CD8-positive, alpha-beta memory T cell (primary cell): ENCODE data around the gene ADK. TPM values are rescaled to one million over a fixed set of nuclear protein-coding genes. Genes with fewer than 3 reads are reported as not detected.
A peak's percentile ranks its signal among the peaks of the same experiment; 100 is the strongest.
"Not testable (repeated sequence)": the region's sequence is repeated elsewhere in the genome, so short reads cannot be mapped to it uniquely, and the experiment has no call there.

ENCODE experiments used
- CTCF ChIA-PET: fragments of 350-600 bp; sonication (Branson Sonifier 250); formaldehyde crosslinking; loops from one replicate; lab custom pipeline; 2021; ENCODE audit warnings: antibody characterized with exemption; lab: Charles Lee
- POLR2A ChIA-PET: fragments of 350-600 bp; sonication (Branson Sonifier 250); formaldehyde crosslinking; loops from one replicate; lab custom pipeline; 2021; ENCODE audit warnings: antibody characterized with exemption; lab: Charles Lee
- DNase-seq, 5 donors: peaks; one replicate each; pipeline versions ENCODE4 v3.0.0 to v3.0.0-alpha.2; 2020 to 2022; ENCODE audit warnings: mixed read lengths in 1 of 5
- H3K27ac ChIP-seq: one replicate; pipeline ENCODE4 v1.7.0; 2013; ENCODE audit warnings: low read depth, mild to moderate bottlenecking, low read length, moderate library complexity
- H3K27me3 ChIP-seq: 2 replicates; pipeline ENCODE4 v1.7.0; 2013; ENCODE audit warnings: low read length, mild to moderate bottlenecking; ENCODE audit not compliant: insufficient read depth, poor library complexity, severe bottlenecking
- H3K36me3 ChIP-seq: 2 replicates; pipeline ENCODE4 v1.7.0; 2013; ENCODE audit warnings: mild to moderate bottlenecking, low read length, moderate library complexity; ENCODE audit not compliant: insufficient read depth
- H3K4me1 ChIP-seq: 2 replicates; pipeline ENCODE4 v1.7.0; 2013; ENCODE audit warnings: mild to moderate bottlenecking, low read length, moderate library complexity; ENCODE audit not compliant: insufficient read depth
- H3K4me3 ChIP-seq: 2 replicates; pipeline ENCODE4 v1.7.0; 2013; ENCODE audit warnings: mild to moderate bottlenecking, low read length
- H3K9me3 ChIP-seq: 2 replicates; pipeline ENCODE4 v1.7.0; 2013; ENCODE audit warnings: mild to moderate bottlenecking, low read length
- H3K27ac Mint-ChIP-seq, 8 donors: one replicate each; pipeline ENCODE4 v1.8.0; 2020 to 2021; ENCODE audit warnings: mixed read lengths in 8 of 8, mild to moderate bottlenecking in 6 of 8, inconsistent platforms in 3 of 8, moderate library complexity in 3 of 8
- H3K27me3 Mint-ChIP-seq, 2 donors: one replicate each; pipeline ENCODE4 v1.8.0; 2020 to 2021; ENCODE audit warnings: mixed read lengths in 2 of 2, mild to moderate bottlenecking in 1 of 2, moderate library complexity in 1 of 2
- H3K36me3 Mint-ChIP-seq, 3 donors: one replicate each; pipeline ENCODE4 v1.8.0; 2020 to 2021; ENCODE audit warnings: mixed read lengths in 3 of 3, inconsistent platforms in 1 of 3, mild to moderate bottlenecking in 1 of 3
- H3K4me1 Mint-ChIP-seq, 3 donors: one replicate each; pipeline ENCODE4 v1.8.0; 2020 to 2021; ENCODE audit warnings: mixed read lengths in 3 of 3, inconsistent platforms in 1 of 3, mild to moderate bottlenecking in 1 of 3
- H3K4me3 Mint-ChIP-seq, 7 donors: one replicate each; pipeline ENCODE4 v1.8.0; 2020 to 2021; ENCODE audit warnings: mixed read lengths in 7 of 7, mild to moderate bottlenecking in 6 of 7, moderate library complexity in 4 of 7, inconsistent platforms in 2 of 7
- H3K9me3 Mint-ChIP-seq, 5 donors: one replicate each; pipeline ENCODE4 v1.8.0; 2020 to 2022; ENCODE audit warnings: mixed read lengths in 5 of 5, mild to moderate bottlenecking in 3 of 5, moderate library complexity in 2 of 5, inconsistent platforms in 1 of 5
- polyA plus RNA-seq: library from polyadenylated mRNA; unstranded; fragments of 300-500 nt; fragmentation: Illumina TruSeq; gene quantifications from one replicate; pipeline ENCODE4 v1.2.3, GENCODE V29; 2021
- total RNA-seq, 2 experiments: library from RNA; stranded (reverse); gene quantifications; one replicate each; pipeline ENCODE4 v1.2.3, GENCODE V29; 2021

ADK gene
- total and polyA plus RNA-seq, 3 experiments from 2014 or later: 54.1 to 65.1 (median 64.4) TPM

GRCh38 chr10:74342991-74343390, 192.0 kb downstream of the ADK start:
- H3K4me1 Mint-ChIP-seq: peaks cover 0 to 2% (median 0%) of the 10 kb centered on the region in 3 donors
- DNase-seq: no peak
- peaks cover 7 to 49% (median 45%) of the 10 kb centered on the region in 3 donors for H3K36me3 Mint-ChIP-seq

DNA sequence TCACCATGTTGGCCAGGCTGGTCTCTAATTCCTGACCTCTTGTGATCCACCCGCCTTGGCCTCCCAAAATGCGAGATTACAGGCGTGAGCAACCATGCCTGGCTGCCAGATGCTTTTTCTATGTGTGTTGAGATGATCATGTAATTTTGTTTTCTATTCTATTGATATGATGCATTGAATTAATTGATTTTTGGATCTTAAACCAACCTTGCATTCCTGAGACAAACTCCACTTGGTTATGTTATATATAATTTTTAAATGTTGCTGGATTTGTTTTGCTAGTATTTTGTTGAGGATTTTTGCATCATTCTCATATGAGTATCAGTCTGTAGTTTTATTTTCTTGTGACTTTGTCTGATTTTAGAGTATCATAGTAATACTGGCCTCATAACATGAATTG, 192.8 kb downstream of the ADK start:
- Histone ChIP-seq H3K4me3 (no peak overlapping the region), H3K4me1 (no peaks in the 10 kb centered on the region), H3K27me3 (no peaks in the 10 kb centered on the region), H3K9me3 (peaks cover 11% of the 10 kb centered on the region), H3K27ac (no peak overlapping the region), H3K36me3 (no peaks in the 10 kb centered on the region)
- CTCF ChIA-PET: no interaction called here
- POLR2A ChIA-PET: no interaction called here
- Mint-ChIP-seq H3K4me3 (no peak overlapping the region), H3K27me3 (no peaks in the 10 kb centered on the region), H3K9me3 (peaks cover 10 to 30% (median 21%) of the 10 kb centered on the region in 5 donors), H3K4me1 (no peaks in the 10 kb centered on the region), H3K27ac (no peak overlapping the region), H3K36me3 (peaks cover 7 to 53% (median 51%) of the 10 kb centered on the region in 3 donors)
- no peak for DNase-seq

More at GRCh38 chr10:74342991-74343390, 192.0 kb downstream of the ADK start:
- Histone ChIP-seq H3K36me3 (no peaks in the 10 kb centered on the region), H3K9me3 (peaks cover 11% of the 10 kb centered on the region), H3K4me3 (no peak overlapping the region), H3K4me1 (no peaks in the 10 kb centered on the region), H3K27me3 (no peaks in the 10 kb centered on the region), H3K27ac (no peak overlapping the region)
- H3K27me3 Mint-ChIP-seq: no peaks in the 10 kb centered on the region
- ChIA-PET CTCF (interaction anchor here (1.1 kb wide), 1 partner anchor 8 kb away, joined by 3 read pairs; no protein-coding TSS in a partner anchor), POLR2A (no interaction called here)
- no peak overlapping the region for H3K4me3 Mint-ChIP-seq
- peaks cover 10 to 30% (median 21%) of the 10 kb centered on the region in 5 donors for H3K9me3 Mint-ChIP-seq
- H3K27ac Mint-ChIP-seq: no peak overlapping the region

DNA sequence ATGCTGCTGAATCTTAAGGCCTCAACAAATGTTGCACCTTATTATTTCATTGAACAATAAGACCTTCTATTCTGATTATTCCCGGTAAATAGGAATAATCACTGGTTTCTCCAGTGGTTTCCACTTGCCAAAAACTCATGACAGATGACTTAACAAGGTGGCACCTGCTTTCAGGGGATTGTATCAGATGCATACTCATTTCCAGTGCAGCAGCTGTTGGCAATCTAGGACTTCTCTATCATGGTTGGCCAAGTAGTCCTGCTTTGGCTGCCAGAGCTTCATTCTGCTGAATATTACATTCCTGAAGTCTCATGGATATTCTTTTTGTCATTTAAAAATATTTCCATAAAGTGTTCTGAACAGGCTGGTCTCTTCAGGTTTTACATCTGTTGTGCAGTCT, 193.3 kb downstream of the ADK start:
- peaks cover 6 to 55% (median 50%) of the 10 kb centered on the region in 3 donors for H3K36me3 Mint-ChIP-seq
- H3K4me3 ChIP-seq: no peak overlapping the region
- peaks cover 10 to 30% (median 21%) of the 10 kb centered on the region in 5 donors for H3K9me3 Mint-ChIP-seq
- H3K9me3 ChIP-seq: peaks cover 11% of the 10 kb centered on the region
- CTCF ChIA-PET: no interaction called here
- H3K4me1 ChIP-seq: no peaks in the 10 kb centered on the region
- no peak for DNase-seq
- H3K27me3 Mint-ChIP-seq: no peaks in the 10 kb centered on the region
- no peak overlapping the region for H3K4me3 Mint-ChIP-seq
- POLR2A ChIA-PET: no interaction called here
- H3K36me3 ChIP-seq: no peaks in the 10 kb centered on the region
- no peaks in the 10 kb centered on the region for H3K4me1 Mint-ChIP-seq
- no peak overlapping the region for H3K27ac ChIP-seq
- H3K27me3 ChIP-seq: no peaks in the 10 kb centered on the region
- H3K27ac Mint-ChIP-seq: no peak overlapping the region

GRCh38 chr10:74347522-74347921, 196.5 kb downstream of the ADK start:
- POLR2A ChIA-PET: no interaction called here
- H3K36me3 Mint-ChIP-seq: peaks cover 4 to 70% (median 39%) of the 10 kb centered on the region in 3 donors
- Histone ChIP-seq H3K27ac (no peak overlapping the region), H3K4me3 (no peak overlapping the region), H3K27me3 (no peaks in the 10 kb centered on the region), H3K4me1 (no peaks in the 10 kb centered on the region), H3K9me3 (peaks cover 13% of the 10 kb centered on the region), H3K36me3 (no peaks in the 10 kb centered on the region)
- DNase-seq: no peak
- no peak overlapping the region for H3K4me3 Mint-ChIP-seq
- H3K4me1 Mint-ChIP-seq: no peaks in the 10 kb centered on the region
- H3K27me3 Mint-ChIP-seq: no peaks in the 10 kb centered on the region
- CTCF ChIA-PET: no interaction called here
- H3K27ac Mint-ChIP-seq: no peak overlapping the region
- peaks cover 7 to 40% (median 31%) of the 10 kb centered on the region in 5 donors for H3K9me3 Mint-ChIP-seq

DNA sequence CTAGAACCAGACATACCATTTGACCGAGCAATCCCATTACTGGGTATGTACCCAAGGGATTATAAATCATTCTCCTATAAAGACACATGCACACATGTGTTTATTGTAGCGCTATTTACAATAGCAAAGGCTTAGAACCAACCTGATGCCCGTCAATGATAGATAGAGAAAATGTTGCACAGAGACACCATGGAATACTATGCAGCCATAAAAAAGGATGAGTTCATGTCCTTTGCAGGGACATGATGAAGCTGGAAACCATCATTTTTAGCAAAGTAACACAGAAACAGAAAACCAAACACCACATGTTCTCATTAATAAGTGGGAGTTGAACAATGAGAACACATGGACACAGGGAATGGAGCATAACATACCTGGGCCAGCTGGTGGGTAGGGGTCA, 202.0 kb downstream of the ADK start:
- H3K27ac Mint-ChIP-seq, POLR2A ChIA-PET, H3K4me1 ChIP-seq, DNase-seq, H3K27ac ChIP-seq, H3K27me3 ChIP-seq, H3K4me1 Mint-ChIP-seq, H3K36me3 ChIP-seq, H3K4me3 Mint-ChIP-seq, CTCF ChIA-PET, H3K4me3 ChIP-seq, H3K27me3 Mint-ChIP-seq, H3K9me3 ChIP-seq: not testable (repeated sequence)
- Mint-ChIP-seq H3K9me3 (peaks cover 0 to 24% (median 13%) of the 10 kb centered on the region in 5 donors), H3K36me3 (peaks cover 1 to 44% (median 12%) of the 10 kb centered on the region in 3 donors)

GRCh38 chr10:74361678-74362077, 210.7 kb downstream of the ADK start:
- Mint-ChIP-seq H3K4me3 (no peak overlapping the region), H3K4me1 (peaks cover 2 to 11% (median 8%) of the 10 kb centered on the region in 3 donors), H3K27ac (peak overlapping the region in 2 of 8 donors; percentile 23 to 24), H3K36me3 (peaks cover 37 to 74% (median 55%) of the 10 kb centered on the region in 3 donors), H3K9me3 (peaks cover 22 to 39% (median 28%) of the 10 kb centered on the region in 5 donors), H3K27me3 (no peaks in the 10 kb centered on the region)
- Histone ChIP-seq H3K27ac (no peak overlapping the region), H3K36me3 (no peaks in the 10 kb centered on the region), H3K9me3 (no peaks in the 10 kb centered on the region), H3K27me3 (no peaks in the 10 kb centered on the region), H3K4me3 (no peak overlapping the region), H3K4me1 (no peaks in the 10 kb centered on the region)
- CTCF ChIA-PET: no interaction called here
- DNase-seq: no peak
- POLR2A ChIA-PET: no interaction called here

DNA sequence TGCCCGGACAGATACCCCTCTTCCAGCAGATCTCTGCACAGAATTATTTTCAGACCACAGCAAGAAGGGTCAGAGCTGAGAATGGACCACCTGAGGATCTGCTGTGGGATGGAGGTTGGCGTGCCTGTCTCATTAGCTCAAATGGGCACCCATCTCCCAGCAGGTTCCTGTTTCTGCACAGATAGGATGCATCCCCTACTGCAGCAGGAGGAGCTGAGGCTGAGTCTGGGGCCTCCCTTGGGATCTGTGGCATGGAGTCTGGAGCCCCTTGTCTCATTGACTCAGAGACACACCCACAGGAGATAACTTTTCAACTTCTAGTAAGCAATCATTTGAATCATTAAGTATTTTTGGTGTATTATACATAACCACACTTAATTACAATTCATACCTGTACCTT, 212.7 kb downstream of the ADK start:
- H3K36me3 Mint-ChIP-seq: peaks cover 36 to 62% (median 59%) of the 10 kb centered on the region in 3 donors
- H3K4me1 ChIP-seq: no peaks in the 10 kb centered on the region
- H3K4me3 ChIP-seq: no peak overlapping the region
- H3K9me3 ChIP-seq: no peaks in the 10 kb centered on the region
- H3K27ac Mint-ChIP-seq: no peak overlapping the region
- peaks cover 2 to 11% (median 8%) of the 10 kb centered on the region in 3 donors for H3K4me1 Mint-ChIP-seq
- no peaks in the 10 kb centered on the region for H3K27me3 Mint-ChIP-seq
- H3K36me3 ChIP-seq: no peaks in the 10 kb centered on the region
- DNase-seq: no peak
- H3K4me3 Mint-ChIP-seq: no peak overlapping the region
- peaks cover 18 to 36% (median 26%) of the 10 kb centered on the region in 5 donors for H3K9me3 Mint-ChIP-seq
- no peaks in the 10 kb centered on the region for H3K27me3 ChIP-seq
- ChIA-PET POLR2A (no interaction called here), CTCF (no interaction called here)
- no peak overlapping the region for H3K27ac ChIP-seq

- no peak overlapping the region for H3K27ac ChIP-seq
- DNase-seq: no peak
- no peaks in the 10 kb centered on the region for H3K36me3 ChIP-seq
- ChIA-PET POLR2A (no interaction called here), CTCF (no interaction called here)
- no peaks in the 10 kb centered on the region for H3K4me1 ChIP-seq
- no peak overlapping the region for H3K4me3 ChIP-seq
- no peak overlapping the region for H3K4me3 Mint-ChIP-seq
- peaks cover 2 to 11% (median 8%) of the 10 kb centered on the region in 3 donors for H3K4me1 Mint-ChIP-seq
- H3K27ac Mint-ChIP-seq: no peak overlapping the region
- H3K36me3 Mint-ChIP-seq: peaks cover 34 to 58% (median 50%) of the 10 kb centered on the region in 3 donors
- H3K9me3 Mint-ChIP-seq: peaks cover 15 to 26% (median 24%) of the 10 kb centered on the region in 5 donors
- H3K27me3 ChIP-seq: no peaks in the 10 kb centered on the region
- H3K9me3 ChIP-seq: no peaks in the 10 kb centered on the region
- H3K27me3 Mint-ChIP-seq: no peaks in the 10 kb centered on the region
These were observed 214.1 kb downstream of the ADK start for GRCh38 chr10:74365109-74365508.
